ENCODE results near the gene CPED1. TPM values are rescaled to one million over a fixed set of nuclear protein-coding genes. Genes with fewer than 3 reads are reported as not detected.
A peak's percentile ranks its signal among the peaks of the same experiment; 100 is the strongest.

CPED1 gene
- total RNA-seq, 2 experiments from 2014 or later = not detected

GRCh38 chr7:121329191-121330052, 340.9 kb downstream of the CPED1 start:
- POLR2A ChIA-PET = no interaction called here
- Mint-ChIP-seq H3K9me3 (ENCODE audit: insufficient read depth) (no peaks in the 10 kb centered on the region), H3K36me3 (ENCODE audit: low read depth) (no peaks in the 10 kb centered on the region), H3K27me3 (ENCODE audit: low read depth) (peaks cover 49% of the 10 kb centered on the region), H3K4me3 (peak overlapping the region; percentile 52), H3K27ac (no peak overlapping the region), H3K4me1 (ENCODE audit: low read depth) (peaks cover 17% of the 10 kb centered on the region)
- CTCF ChIA-PET = interaction anchor here (0.6 to 1.4 kb wide), 5 partner anchors 37 to 227 kb away, joined by 3 to 6 read pairs (median 3); partner anchors contain the start of gene FAM3C
- DNase-seq (peak; percentile 28), ATAC-seq (peak; percentile 43)

- Mint-ChIP-seq H3K27ac (no peak overlapping the region), H3K36me3 (ENCODE audit: low read depth) (no peaks in the 10 kb centered on the region), H3K4me1 (ENCODE audit: low read depth) (peaks cover 17% of the 10 kb centered on the region), H3K4me3 (peak overlapping the region; percentile 52), H3K9me3 (ENCODE audit: insufficient read depth) (no peaks in the 10 kb centered on the region), H3K27me3 (ENCODE audit: low read depth) (peaks cover 54% of the 10 kb centered on the region)
- ATAC-seq (peak; percentile 27), DNase-seq (no peak)
- ChIA-PET CTCF (interaction anchor here (0.6 to 1.4 kb wide), 5 partner anchors 36 to 226 kb away, joined by 3 to 6 read pairs (median 3); partner anchors contain the start of gene FAM3C), POLR2A (no interaction called here)
Measured at GRCh38 chr7:121330053-121330833, 341.7 kb downstream of the CPED1 start.

DNA sequence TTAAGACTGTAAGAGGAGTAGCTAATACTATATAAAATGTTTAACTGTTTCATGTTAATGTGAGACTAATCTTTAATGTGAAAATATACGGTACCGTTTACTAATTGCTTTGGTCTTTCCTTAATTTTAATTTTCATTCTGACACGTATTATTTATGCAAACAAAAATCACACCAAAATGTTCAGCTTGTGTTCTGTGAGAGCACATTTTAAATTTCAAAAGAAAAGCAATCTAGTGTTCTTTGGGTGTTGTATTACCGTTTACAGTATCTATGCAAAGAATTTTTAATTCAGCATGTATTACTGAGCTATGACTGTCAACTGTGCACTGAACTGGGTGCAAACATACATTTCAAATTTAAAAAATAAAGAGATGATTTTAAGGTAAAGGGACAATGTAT, 342.5 kb downstream of the CPED1 start:
- Mint-ChIP-seq H3K36me3 (ENCODE audit: low read depth) (no peaks in the 10 kb centered on the region), H3K27me3 (ENCODE audit: low read depth) (peaks cover 54% of the 10 kb centered on the region), H3K9me3 (ENCODE audit: insufficient read depth) (no peaks in the 10 kb centered on the region), H3K4me3 (no peak overlapping the region), H3K27ac (no peak overlapping the region), H3K4me1 (ENCODE audit: low read depth) (peaks cover 17% of the 10 kb centered on the region)
- POLR2A ChIA-PET = no interaction called here
- ATAC-seq = no peak
- DNase-seq = no peak
- CTCF ChIA-PET = no interaction called here

GRCh38 chr7:121331574-121331973, 343.1 kb downstream of the CPED1 start:
- no peak overlapping the region for H3K4me3 Mint-ChIP-seq
- no peak overlapping the region for H3K27ac Mint-ChIP-seq
- H3K36me3 Mint-ChIP-seq (ENCODE audit: low read depth) = no peaks in the 10 kb centered on the region
- POLR2A ChIA-PET = no interaction called here
- ATAC-seq (no peak), DNase-seq (no peak)
- CTCF ChIA-PET = no interaction called here
- H3K4me1 Mint-ChIP-seq (ENCODE audit: low read depth) = peaks cover 17% of the 10 kb centered on the region
- H3K27me3 Mint-ChIP-seq (ENCODE audit: low read depth) = peaks cover 53% of the 10 kb centered on the region
- no peaks in the 10 kb centered on the region for H3K9me3 Mint-ChIP-seq (ENCODE audit: insufficient read depth)

GRCh38 chr7:121334376-121334775, 345.9 kb downstream of the CPED1 start:
- CTCF ChIA-PET = no interaction called here
- ATAC-seq (no peak), DNase-seq (no peak)
- Mint-ChIP-seq H3K9me3 (ENCODE audit: insufficient read depth) (no peaks in the 10 kb centered on the region), H3K4me3 (no peak overlapping the region), H3K36me3 (ENCODE audit: low read depth) (no peaks in the 10 kb centered on the region), H3K27me3 (ENCODE audit: low read depth) (peaks cover 37% of the 10 kb centered on the region), H3K27ac (no peak overlapping the region), H3K4me1 (ENCODE audit: low read depth) (peaks cover 11% of the 10 kb centered on the region)
- POLR2A ChIA-PET = no interaction called here

GRCh38 chr7:121334875-121335648, 346.6 kb downstream of the CPED1 start:
- ChIA-PET POLR2A (no interaction called here), CTCF (no interaction called here)
- H3K9me3 Mint-ChIP-seq (ENCODE audit: insufficient read depth) = no peaks in the 10 kb centered on the region

GRCh38 chr7:121336579-121336978, 348.1 kb downstream of the CPED1 start:
- no peaks in the 10 kb centered on the region for H3K4me1 Mint-ChIP-seq (ENCODE audit: low read depth)
- DNase-seq = no peak
- no peaks in the 10 kb centered on the region for H3K36me3 Mint-ChIP-seq (ENCODE audit: low read depth)
- ChIA-PET POLR2A (no interaction called here), CTCF (interaction anchor here (1.0 kb wide), 2 partner anchors 235 to 658 kb away, joined by 3 read pairs; no protein-coding TSS in a partner anchor)
- ATAC-seq = no peak
- H3K4me3 Mint-ChIP-seq = no peak overlapping the region
- H3K27me3 Mint-ChIP-seq (ENCODE audit: low read depth) = peaks cover 23% of the 10 kb centered on the region
- no peaks in the 10 kb centered on the region for H3K9me3 Mint-ChIP-seq (ENCODE audit: insufficient read depth)
- no peak overlapping the region for H3K27ac Mint-ChIP-seq

More at GRCh38 chr7:121334875-121335648, 346.6 kb downstream of the CPED1 start:
- DNase-seq (no peak), ATAC-seq (no peak)
- Mint-ChIP-seq H3K27ac (no peak overlapping the region), H3K4me3 (no peak overlapping the region), H3K4me1 (ENCODE audit: low read depth) (peaks cover 5% of the 10 kb centered on the region), H3K36me3 (ENCODE audit: low read depth) (no peaks in the 10 kb centered on the region), H3K27me3 (ENCODE audit: low read depth) (peaks cover 32% of the 10 kb centered on the region)

DNA sequence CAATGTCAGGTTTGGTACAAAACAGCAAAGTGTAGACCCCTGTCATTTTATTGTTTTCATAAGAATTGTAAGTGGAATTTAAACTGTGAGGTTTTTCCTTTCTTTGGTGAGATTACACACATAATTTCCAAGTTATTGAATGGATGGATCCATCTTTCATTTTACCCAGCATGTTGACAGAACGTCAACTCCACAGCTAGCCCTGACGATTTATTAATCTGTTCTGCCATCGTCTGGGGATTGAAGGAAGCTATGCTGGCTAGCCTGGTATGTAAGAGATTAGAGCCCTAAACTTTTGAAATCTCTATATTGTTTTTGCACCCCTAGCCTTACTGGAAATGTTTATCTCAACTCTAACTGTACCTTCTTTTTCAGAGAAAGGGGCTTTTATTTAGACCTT, 348.9 kb downstream of the CPED1 start:
- Mint-ChIP-seq H3K4me1 (ENCODE audit: low read depth) (no peaks in the 10 kb centered on the region), H3K27ac (no peak overlapping the region), H3K9me3 (ENCODE audit: insufficient read depth) (no peaks in the 10 kb centered on the region), H3K27me3 (ENCODE audit: low read depth) (peaks cover 18% of the 10 kb centered on the region), H3K4me3 (no peak overlapping the region), H3K36me3 (ENCODE audit: low read depth) (peaks cover 3% of the 10 kb centered on the region)
- no peak for DNase-seq
- CTCF ChIA-PET = interaction anchor here (1.0 kb wide), 2 partner anchors 234 to 657 kb away, joined by 3 read pairs; no protein-coding TSS in a partner anchor
- POLR2A ChIA-PET = no interaction called here
- ATAC-seq = no peak

- no peak overlapping the region for H3K27ac Mint-ChIP-seq
- ChIA-PET POLR2A (no interaction called here), CTCF (no interaction called here)
- no peaks in the 10 kb centered on the region for H3K4me1 Mint-ChIP-seq (ENCODE audit: low read depth)
- peaks cover 17% of the 10 kb centered on the region for H3K27me3 Mint-ChIP-seq (ENCODE audit: low read depth)
- peaks cover 6% of the 10 kb centered on the region for H3K36me3 Mint-ChIP-seq (ENCODE audit: low read depth)
- ATAC-seq (no peak), DNase-seq (no peak)
- no peak overlapping the region for H3K4me3 Mint-ChIP-seq
- H3K9me3 Mint-ChIP-seq (ENCODE audit: insufficient read depth) = no peaks in the 10 kb centered on the region
Measured at GRCh38 chr7:121339082-121339481, 350.6 kb downstream of the CPED1 start.

DNA sequence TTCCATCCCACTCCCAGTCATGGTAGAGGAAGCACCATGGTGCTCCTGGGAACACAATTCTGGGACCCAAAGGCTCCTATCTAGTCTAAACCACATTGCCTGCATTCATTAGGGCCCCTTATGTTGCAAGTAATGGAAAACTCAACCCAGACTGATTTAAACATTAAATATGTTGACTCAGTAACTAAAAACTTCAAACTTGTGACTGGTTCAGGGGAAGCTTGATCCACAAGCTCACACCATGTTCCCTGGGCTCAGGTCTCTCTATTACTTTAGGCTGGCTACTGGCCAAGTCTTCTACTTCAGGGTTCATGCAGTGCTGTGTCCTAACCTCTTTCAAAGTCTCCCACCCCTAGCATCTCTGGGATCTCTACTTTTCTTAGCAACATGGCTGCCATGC, 353.4 kb downstream of the CPED1 start:
- Mint-ChIP-seq H3K36me3 (ENCODE audit: low read depth) (peaks cover 14% of the 10 kb centered on the region), H3K4me1 (ENCODE audit: low read depth) (no peaks in the 10 kb centered on the region), H3K27me3 (ENCODE audit: low read depth) (peaks cover 2% of the 10 kb centered on the region), H3K4me3 (no peak overlapping the region), H3K27ac (no peak overlapping the region), H3K9me3 (ENCODE audit: insufficient read depth) (no peaks in the 10 kb centered on the region)
- ChIA-PET POLR2A (no interaction called here), CTCF (no interaction called here)
- ATAC-seq (no peak), DNase-seq (no peak)

GRCh38 chr7:121342631-121343030, 354.1 kb downstream of the CPED1 start:
- Mint-ChIP-seq H3K9me3 (ENCODE audit: insufficient read depth) (no peaks in the 10 kb centered on the region), H3K4me3 (no peak overlapping the region), H3K27ac (no peak overlapping the region), H3K36me3 (ENCODE audit: low read depth) (peaks cover 20% of the 10 kb centered on the region), H3K4me1 (ENCODE audit: low read depth) (no peaks in the 10 kb centered on the region), H3K27me3 (ENCODE audit: low read depth) (no peaks in the 10 kb centered on the region)
- ATAC-seq = no peak
- POLR2A ChIA-PET = no interaction called here
- CTCF ChIA-PET = no interaction called here
- no peak for DNase-seq

All from activated CD8-positive, alpha-beta T cell treated with anti-CD3 and anti-CD28 coated beads, Interleukin-2, amount 10 ng/mL, durations not matched to agents 7 days and 5 days (primary cell).